ENCODE data around the gene TTC9.

- no peak for TF ChIP-seq GATA2 (IDR thresholded peaks at IDR 0.05; ENCODE audit: low read depth, low read length)
- TF ChIP-seq GATA3 (IDR thresholded peaks at IDR 0.05; ENCODE audit: low read depth, low read length): no peak
Measured at GRCh38 chr14:70648346-70648745, 6.6 kb downstream of the TTC9 start.
